NCI-H1048 (cell line): ENCODE measurements around the gene PLEKHA8.
"Not testable (repeated sequence)": the region's sequence is repeated elsewhere in the genome, so short reads cannot be mapped to it uniquely, and the experiment has no call there.

Source experiments
- DNase-seq: peaks from one replicate; lab custom pipeline; 2025; lab: John Stamatoyannopoulos, UW

The PLEKHA8 gene

GRCh38 chr7:30023524-30023923, 4.7 kb upstream of the PLEKHA8 start:
- DNase-seq: no peak

- DNase-seq: peak; percentile 96
These were observed 1.8 kb upstream of the PLEKHA8 start, which contains the start of gene FKBP14 for GRCh38 chr7:30026229-30027064. FKBP14 (minus strand) TSS chr7:30026702; CDS start chr7:30026508, 194 bp downstream.

GRCh38 chr7:30027065-30027456, 1.2 kb upstream of the PLEKHA8 start:
- DNase-seq: no peak

- DNase-seq: no peak
These were observed 434 bp upstream of the PLEKHA8 start for GRCh38 chr7:30027740-30028215.

GRCh38 chr7:30028749-30029635, 780 bp downstream of the PLEKHA8 start:
- DNase-seq: no peak

- DNase-seq: no peak
These were observed 1.5 kb downstream of the PLEKHA8 start for GRCh38 chr7:30029696-30030095.

- DNase-seq: no peak
These were observed 4.3 kb downstream of the PLEKHA8 start for GRCh38 chr7:30032310-30033125.

GRCh38 chr7:30034501-30034900, 6.3 kb downstream of the PLEKHA8 start:
- DNase-seq: no peak

GRCh38 chr7:30036220-30036619, 8.0 kb downstream of the PLEKHA8 start:
- no peak for DNase-seq

- no peak for DNase-seq
These were observed 10.2 kb downstream of the PLEKHA8 start for GRCh38 chr7:30038196-30038980.

GRCh38 chr7:30040938-30041337, 12.7 kb downstream of the PLEKHA8 start:
- DNase-seq: no peak

GRCh38 chr7:30041526-30042269, 13.5 kb downstream of the PLEKHA8 start:
- DNase-seq: no peak

- DNase-seq: no peak
These were observed 18.0 kb downstream of the PLEKHA8 start for GRCh38 chr7:30046127-30046770.

- no peak for DNase-seq
These were observed 18.9 kb downstream of the PLEKHA8 start for GRCh38 chr7:30047124-30047523.

GRCh38 chr7:30048582-30048981, 20.4 kb downstream of the PLEKHA8 start:
- DNase-seq: no peak

GRCh38 chr7:30049173-30049572, 21.0 kb downstream of the PLEKHA8 start:
- DNase-seq: no peak

- no peak for DNase-seq
These were observed 24.9 kb downstream of the PLEKHA8 start for GRCh38 chr7:30053068-30053467.

- no peak for DNase-seq
These were observed 29.5 kb downstream of the PLEKHA8 start for GRCh38 chr7:30057741-30058140.

- not testable (repeated sequence) for DNase-seq
These were observed 33.6 kb downstream of the PLEKHA8 start for GRCh38 chr7:30061786-30062185.

- DNase-seq: no peak
These were observed 34.4 kb downstream of the PLEKHA8 start for GRCh38 chr7:30062587-30062986.
